Thoracic aorta (tissue), 2 donors: ENCODE results near the gene PCDH9. TPM values are rescaled to one million over a fixed set of nuclear protein-coding genes. Genes with fewer than 3 reads are reported as not detected.

Experiments used
- ATAC-seq: fragments of 150-250 bp; one replicate; pipeline ENCODE4 v1.8.0; 2017; ENCODE audit warnings: low read depth; ENCODE audit not compliant: insufficient number of reproducible peaks, low FRiP score
- DNase-seq: peaks from one replicate; pipeline ENCODE4 v3.0.0-alpha.2; 2020; ENCODE audit warnings: low spot score
- H3K27ac ChIP-seq, 2 donors: fragments of 200-600 bp; sonication (generic); 1 replicate in 1 of 2; 2 replicates in 1 of 2; pipeline ENCODE4 v1.5.1; 2016; ENCODE audit warnings: mild to moderate bottlenecking in 2 of 2, moderate library complexity in 2 of 2
- H3K27me3 ChIP-seq: fragments of 200-600 bp; sonication (generic); replicated peaks from 2 replicates; pipeline ENCODE4 v1.6.0; 2016; ENCODE audit warnings: mild to moderate bottlenecking; ENCODE audit not compliant: insufficient read depth
- H3K36me3 ChIP-seq: fragments of 200-600 bp; sonication (generic); one replicate; pipeline ENCODE4 v1.5.1; 2016
- H3K4me1 ChIP-seq, 2 donors: fragments of 200-600 bp; sonication (generic); 1 replicate in 1 of 2; 2 replicates in 1 of 2; pipeline versions ENCODE4 v1.5.1 to v1.6.0; 2016; ENCODE audit warnings: low read depth in 2 of 2, mild to moderate bottlenecking in 1 of 2; ENCODE audit not compliant: control insufficient read depth in 1 of 2
- H3K4me3 ChIP-seq: fragments of 200-600 bp; sonication (generic); 2 replicates; pipeline ENCODE4 v1.5.1; 2016; ENCODE audit warnings: mild to moderate bottlenecking
- H3K9me3 ChIP-seq: fragments of 200-600 bp; sonication (generic); 2 replicates; pipeline ENCODE4 v1.5.1; 2016
- total RNA-seq, 2 donors: library from RNA; depleted of rRNA; stranded (reverse); fragments of >200 nt; gene quantifications; one replicate each; pipeline versions ENCODE4 v1.1.0 to v1.2.3, GENCODE V29; 2016
- TF ChIP-seq, protein P1 (sequence below): fragments of 200-600 bp; sonication (generic); IDR thresholded peaks from one replicate; pipeline ENCODE4 v1.5.1; 2019; ENCODE audit warnings: antibody characterized with exemption

Gene PCDH9
- total RNA-seq, 2 donors from 2014 or later, result 12.3 to 15.3 TPM

DNA sequence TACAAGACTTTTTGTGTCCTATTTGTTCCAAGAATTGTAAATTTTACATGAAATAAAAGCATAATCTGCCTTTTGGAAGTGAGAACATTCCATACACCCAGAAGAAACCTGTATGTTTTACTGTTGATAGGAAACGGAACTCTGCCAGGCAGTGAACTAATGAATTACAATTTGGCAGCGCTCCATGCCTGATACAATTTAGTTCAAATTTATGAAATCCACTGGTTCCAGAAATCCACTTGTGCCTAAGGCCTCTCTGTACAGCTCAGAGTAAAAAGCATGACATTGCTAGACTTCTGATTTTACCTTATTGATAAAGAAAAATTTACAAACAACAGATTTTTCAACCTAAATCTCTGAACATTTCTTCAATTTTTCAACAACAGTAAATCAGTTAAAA lies 78.1 kb downstream of the PCDH9 start:
- no peak for ATAC-seq
- TF ChIP-seq, protein P1, sequence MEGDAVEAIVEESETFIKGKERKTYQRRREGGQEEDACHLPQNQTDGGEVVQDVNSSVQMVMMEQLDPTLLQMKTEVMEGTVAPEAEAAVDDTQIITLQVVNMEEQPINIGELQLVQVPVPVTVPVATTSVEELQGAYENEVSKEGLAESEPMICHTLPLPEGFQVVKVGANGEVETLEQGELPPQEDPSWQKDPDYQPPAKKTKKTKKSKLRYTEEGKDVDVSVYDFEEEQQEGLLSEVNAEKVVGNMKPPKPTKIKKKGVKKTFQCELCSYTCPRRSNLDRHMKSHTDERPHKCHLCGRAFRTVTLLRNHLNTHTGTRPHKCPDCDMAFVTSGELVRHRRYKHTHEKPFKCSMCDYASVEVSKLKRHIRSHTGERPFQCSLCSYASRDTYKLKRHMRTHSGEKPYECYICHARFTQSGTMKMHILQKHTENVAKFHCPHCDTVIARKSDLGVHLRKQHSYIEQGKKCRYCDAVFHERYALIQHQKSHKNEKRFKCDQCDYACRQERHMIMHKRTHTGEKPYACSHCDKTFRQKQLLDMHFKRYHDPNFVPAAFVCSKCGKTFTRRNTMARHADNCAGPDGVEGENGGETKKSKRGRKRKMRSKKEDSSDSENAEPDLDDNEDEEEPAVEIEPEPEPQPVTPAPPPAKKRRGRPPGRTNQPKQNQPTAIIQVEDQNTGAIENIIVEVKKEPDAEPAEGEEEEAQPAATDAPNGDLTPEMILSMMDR, result no peak
- H3K4me1 ChIP-seq, result peaks cover 0 to 12% of the 10 kb centered on the region in 2 donors
- no peaks in the 10 kb centered on the region for H3K9me3 ChIP-seq
- no peaks in the 10 kb centered on the region for H3K36me3 ChIP-seq
- no peak overlapping the region for H3K27ac ChIP-seq
- DNase-seq, result no peak
- H3K27me3 ChIP-seq, result no peaks in the 10 kb centered on the region
- H3K4me3 ChIP-seq, result no peak overlapping the region

DNA sequence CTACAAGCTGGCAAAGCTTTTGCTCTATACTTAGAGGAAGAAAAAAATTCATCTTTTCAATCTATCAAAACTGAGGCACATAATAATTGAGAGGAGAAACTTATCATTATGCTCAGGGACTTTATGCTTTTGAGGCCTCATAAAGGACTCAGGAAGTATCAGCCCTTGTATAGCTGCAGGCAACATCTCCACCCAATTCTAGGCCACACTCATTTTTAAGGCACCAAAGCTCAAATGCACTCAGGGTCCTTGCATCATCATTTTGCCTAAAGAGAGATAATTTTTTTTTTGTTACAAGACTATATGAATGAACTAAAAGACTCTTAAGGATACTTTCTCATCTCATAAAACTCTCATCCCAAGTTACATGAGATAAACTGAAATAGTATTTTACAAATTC lies 78.5 kb downstream of the PCDH9 start:
- Histone ChIP-seq H3K9me3 (no peaks in the 10 kb centered on the region), H3K27ac (no peak overlapping the region), H3K4me1 (peaks cover 4 to 17% of the 10 kb centered on the region in 2 donors), H3K4me3 (no peak overlapping the region), H3K36me3 (no peaks in the 10 kb centered on the region), H3K27me3 (no peaks in the 10 kb centered on the region)
- DNase-seq (no peak), ATAC-seq (no peak)
- TF ChIP-seq, protein P1, result no peak

DNA sequence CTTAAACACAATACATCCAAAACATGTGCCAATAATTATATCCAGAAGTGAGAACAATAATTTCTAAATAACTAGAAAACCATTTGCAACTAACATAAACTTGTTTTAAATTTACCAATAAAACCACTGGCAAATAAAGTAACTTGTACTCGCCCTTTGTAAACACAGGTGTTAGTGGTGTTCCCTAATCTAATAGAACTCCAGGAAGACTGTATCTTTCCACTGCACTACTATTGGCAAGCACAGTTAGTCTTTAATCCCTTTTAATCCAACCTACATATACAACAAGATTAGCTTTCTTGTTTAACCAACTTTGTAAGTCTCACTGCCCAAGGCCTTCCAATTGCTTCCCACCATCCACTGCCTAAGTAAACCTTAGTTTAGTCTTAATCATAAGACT lies 79.5 kb downstream of the PCDH9 start:
- Histone ChIP-seq H3K9me3 (no peaks in the 10 kb centered on the region), H3K27ac (no peak overlapping the region), H3K4me3 (no peak overlapping the region), H3K4me1 (peaks cover 7 to 20% of the 10 kb centered on the region in 2 donors), H3K36me3 (no peaks in the 10 kb centered on the region), H3K27me3 (no peaks in the 10 kb centered on the region)
- DNase-seq, result no peak
- ATAC-seq, result no peak
- TF ChIP-seq, protein P1, result no peak

DNA sequence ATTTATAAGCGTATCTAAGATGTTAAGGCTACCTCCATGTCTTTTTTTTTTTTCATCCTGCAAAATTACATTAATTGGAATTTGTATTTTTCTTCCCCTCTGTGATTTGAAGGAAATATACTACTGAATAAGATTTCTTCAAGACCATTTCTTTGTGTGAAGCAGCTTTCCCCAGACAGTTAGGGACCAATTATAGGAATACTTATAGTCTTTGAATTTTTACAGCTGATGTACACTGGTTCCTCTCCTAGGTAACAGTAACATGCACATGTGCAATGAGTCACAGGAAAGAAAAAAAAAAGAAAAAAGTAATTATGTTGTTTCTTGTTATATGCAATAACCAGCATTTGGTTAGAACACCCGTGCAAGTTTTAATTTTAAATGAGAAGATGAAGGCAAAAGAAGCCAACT lies 82.0 kb downstream of the PCDH9 start:
- Histone ChIP-seq H3K27ac (no peak overlapping the region), H3K4me3 (no peak overlapping the region), H3K4me1 (peaks cover 7 to 20% of the 10 kb centered on the region in 2 donors), H3K27me3 (no peaks in the 10 kb centered on the region), H3K36me3 (no peaks in the 10 kb centered on the region), H3K9me3 (no peaks in the 10 kb centered on the region)
- TF ChIP-seq, protein P1, result no peak
- ATAC-seq (no peak), DNase-seq (no peak)

DNA sequence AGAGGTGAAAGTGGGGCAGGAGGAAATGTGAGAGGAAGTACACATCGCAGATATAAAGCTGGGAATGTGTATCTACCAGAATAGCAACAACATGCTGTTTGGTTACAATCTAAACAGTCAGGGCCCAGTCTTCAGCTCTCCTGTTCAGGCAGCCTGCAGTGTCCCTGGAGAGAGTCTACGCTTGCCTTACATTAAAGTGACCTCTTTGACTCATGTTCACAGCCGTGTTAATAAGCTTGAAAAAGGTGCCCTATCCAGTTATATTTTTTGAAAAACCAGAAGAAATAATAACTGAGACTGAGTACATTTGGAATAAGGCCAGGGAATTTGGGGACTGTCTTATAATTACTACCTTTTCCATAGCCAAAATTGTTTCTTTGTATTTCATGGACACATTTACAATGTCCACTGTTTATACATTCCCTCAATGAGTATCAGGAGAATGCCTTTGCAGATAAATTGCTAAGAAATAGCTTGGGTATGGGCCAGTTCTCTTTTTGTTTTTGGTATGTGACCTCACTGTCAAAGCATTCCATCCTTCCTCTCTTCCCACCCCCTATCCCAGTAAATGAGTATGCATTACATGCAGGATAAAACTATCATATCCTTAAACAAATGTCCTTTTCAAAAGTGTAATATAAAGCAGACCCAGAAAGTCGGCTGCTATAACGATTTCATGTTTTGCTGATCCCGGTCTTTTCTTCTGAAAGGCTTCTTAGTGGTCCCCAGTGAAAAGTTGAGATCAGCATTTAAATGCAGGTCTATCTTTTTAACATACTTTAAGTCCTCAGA lies 82.6 kb downstream of the PCDH9 start:
- TF ChIP-seq, protein P1, result no peak
- Histone ChIP-seq H3K9me3 (no peaks in the 10 kb centered on the region), H3K27ac (no peak overlapping the region), H3K4me1 (peaks cover 7 to 20% of the 10 kb centered on the region in 2 donors), H3K27me3 (no peaks in the 10 kb centered on the region), H3K36me3 (no peaks in the 10 kb centered on the region), H3K4me3 (no peak overlapping the region)
- no peak for DNase-seq
- ATAC-seq, result no peak
